Colonic mucosa (tissue), 4 donors: ENCODE data around the gene EDDM13. TPM values are rescaled to one million over a fixed set of nuclear protein-coding genes. Genes with fewer than 3 reads are reported as not detected.

Source experiments
- DNase-seq: peaks from one replicate; pipeline ENCODE4 v3.0.0-alpha.2; 2020
- H3K27ac ChIP-seq: fragments of 200-600 bp; one replicate; pipeline ENCODE4 v1.8.0; 2021
- H3K27me3 ChIP-seq: fragments of 200-600 bp; one replicate; pipeline ENCODE4 v1.8.0; 2021
- H3K36me3 ChIP-seq: fragments of 200-600 bp; one replicate; pipeline ENCODE4 v1.8.0; 2021
- H3K4me1 ChIP-seq: fragments of 200-600 bp; one replicate; pipeline ENCODE4 v1.8.0; 2021; ENCODE audit warnings: mild to moderate bottlenecking
- H3K4me3 ChIP-seq: fragments of 200-600 bp; one replicate; pipeline ENCODE4 v1.8.0; 2021
- H3K9ac ChIP-seq, 2 donors: one replicate each; pipeline ENCODE4 v1.7.0; 2013; ENCODE audit warnings: control low read depth in 2 of 2, low read depth in 2 of 2, low read length in 2 of 2
- H3K9me3 ChIP-seq: fragments of 200-600 bp; one replicate; pipeline ENCODE4 v1.8.0; 2021
- CTCF ChIP-seq: fragments of 200-600 bp; IDR thresholded peaks from one replicate; pipeline ENCODE4 v1.8.0; 2022; ENCODE audit warnings: antibody characterized with exemption, mild to moderate bottlenecking
- intact Hi-C: fragments of 100-400 bp; cut with DNase I; formaldehyde crosslinking; loops from one replicate; pipeline ENCODE4 v1.14.1; 2022
- total RNA-seq, 2 donors: library from RNA; stranded (reverse); fragmentation: NEBNext Ultra II Directional in 1 of 2; extraction: Animal tissue kit (Norgen Biotek cat#: 25700) in 1 of 2; gene quantifications; one replicate each; pipeline ENCODE4 v1.2.1, GENCODE V29; 2021
- donor health status: healthy.
- donor health status: DM: no; HTN: no; CAD: no.
- donor health status: DM: no; HTN: no; CAD: no.

Gene EDDM13
- total RNA-seq, 2 donors from 2014 or later: not detected

- Histone ChIP-seq H3K9ac (no peak overlapping the region), H3K27ac (no peak overlapping the region), H3K27me3 (no peaks in the 10 kb centered on the region), H3K9me3 (no peaks in the 10 kb centered on the region), H3K4me1 (peaks cover 8% of the 10 kb centered on the region), H3K4me3 (no peak overlapping the region), H3K36me3 (no peaks in the 10 kb centered on the region)
- TF ChIP-seq CTCF: no peak
- DNase-seq: no peak
- intact Hi-C loops: no loop called here
These were observed 44.2 kb downstream of the EDDM13 start for GRCh38 chr19:56316728-56317127.

- H3K36me3 ChIP-seq: no peaks in the 10 kb centered on the region
- H3K9me3 ChIP-seq: no peaks in the 10 kb centered on the region
- no peak overlapping the region for H3K27ac ChIP-seq
- intact Hi-C loops: no loop called here
- no peak for TF ChIP-seq CTCF
- no peak overlapping the region for H3K9ac ChIP-seq
- no peak for DNase-seq
- H3K4me3 ChIP-seq: no peak overlapping the region
- H3K27me3 ChIP-seq: no peaks in the 10 kb centered on the region
- H3K4me1 ChIP-seq: peaks cover 8% of the 10 kb centered on the region
These were observed 45.2 kb downstream of the EDDM13 start for GRCh38 chr19:56317749-56318148.

GRCh38 chr19:56319991-56320390, 47.4 kb downstream of the EDDM13 start:
- Histone ChIP-seq H3K27ac (peak overlapping the region; percentile 19), H3K9me3 (no peaks in the 10 kb centered on the region), H3K36me3 (no peaks in the 10 kb centered on the region), H3K27me3 (no peaks in the 10 kb centered on the region), H3K9ac (no peak overlapping the region), H3K4me3 (no peak overlapping the region), H3K4me1 (peaks cover 3% of the 10 kb centered on the region)
- no peak for TF ChIP-seq CTCF
- DNase-seq: no peak
- intact Hi-C loops: loop anchor here (10.0 kb wide), 1 partner anchor 145 kb away; the partner anchor contains the start of gene GALP

- no peak overlapping the region for H3K27ac ChIP-seq
- H3K4me3 ChIP-seq: no peak overlapping the region
- no peaks in the 10 kb centered on the region for H3K27me3 ChIP-seq
- H3K4me1 ChIP-seq: no peaks in the 10 kb centered on the region
- TF ChIP-seq CTCF: no peak
- no peaks in the 10 kb centered on the region for H3K36me3 ChIP-seq
- no peak overlapping the region for H3K9ac ChIP-seq
- DNase-seq: no peak
- no peaks in the 10 kb centered on the region for H3K9me3 ChIP-seq
- intact Hi-C loops: loop anchor here (10.0 kb wide), 1 partner anchor 147 kb away; the partner anchor contains the start of gene GALP
These were observed 48.9 kb downstream of the EDDM13 start for GRCh38 chr19:56321254-56321988.

GRCh38 chr19:56321989-56322440, 49.5 kb downstream of the EDDM13 start:
- H3K9me3 ChIP-seq: no peaks in the 10 kb centered on the region
- no peak overlapping the region for H3K9ac ChIP-seq
- no peaks in the 10 kb centered on the region for H3K27me3 ChIP-seq
- no peak for DNase-seq
- H3K4me1 ChIP-seq: no peaks in the 10 kb centered on the region
- intact Hi-C loops: loop anchor here (10.0 kb wide), 1 partner anchor 147 kb away; the partner anchor contains the start of gene GALP
- TF ChIP-seq CTCF: no peak
- H3K27ac ChIP-seq: no peak overlapping the region
- H3K4me3 ChIP-seq: no peak overlapping the region
- no peaks in the 10 kb centered on the region for H3K36me3 ChIP-seq
